Stimulated activated memory B cell treated with anti-CD40 and anti-IgM and Interleukin-4, amounts not matched to agents 10 μg/mL and 1 μg/mL and 100 μg/mL, for 72 hours (primary cell): ENCODE results near the gene ZYX.
A peak's percentile ranks its signal among the peaks of the same experiment; 100 is the strongest.

Experiments
- ATAC-seq: fragments of 150-1000 bp; cut with Tn5 transposase; 2 replicates; pipeline ENCODE4 v1.10.0; 2021
- H3K27ac Mint-ChIP-seq: one replicate; pipeline ENCODE4 v1.8.0; 2022; ENCODE audit warnings: mild to moderate bottlenecking, mixed read lengths
- H3K27me3 Mint-ChIP-seq: one replicate; pipeline ENCODE4 v1.8.0; 2022; ENCODE audit warnings: mixed read lengths
- H3K36me3 Mint-ChIP-seq: one replicate; pipeline ENCODE4 v1.8.0; 2022; ENCODE audit warnings: mixed read lengths
- H3K4me1 Mint-ChIP-seq: one replicate; pipeline ENCODE4 v1.8.0; 2022; ENCODE audit warnings: mixed read lengths
- H3K4me3 Mint-ChIP-seq: one replicate; pipeline ENCODE4 v1.8.0; 2022; ENCODE audit warnings: mild to moderate bottlenecking, moderate library complexity, mixed read lengths
- H3K9me3 Mint-ChIP-seq: one replicate; pipeline ENCODE4 v1.8.0; 2022; ENCODE audit warnings: mixed read lengths

Gene ZYX

GRCh38 chr7:143380646-143381426, at the start of gene ZYX:
Gene ZYX, plus strand, starts transcription at chr7:143381345. Its CDS starts 227 bp downstream, at chr7:143381572.
- H3K27me3 Mint-ChIP-seq = no peaks in the 10 kb centered on the region
- H3K9me3 Mint-ChIP-seq = no peaks in the 10 kb centered on the region
- H3K27ac Mint-ChIP-seq = peak within 1 kb of the TSS; percentile 83
- H3K4me1 Mint-ChIP-seq = peaks cover 45% of the 10 kb centered on the region
- peak within 1 kb of the TSS; percentile 88 for H3K4me3 Mint-ChIP-seq
- peak; percentile 89 for ATAC-seq
- H3K36me3 Mint-ChIP-seq = no peaks in the 10 kb centered on the region

GRCh38 chr7:143334244-143334643, 46.9 kb upstream of the ZYX start:
- H3K4me1 Mint-ChIP-seq = peaks cover 7% of the 10 kb centered on the region
- ATAC-seq = no peak
- H3K4me3 Mint-ChIP-seq = no peak overlapping the region
- H3K9me3 Mint-ChIP-seq = no peaks in the 10 kb centered on the region
- H3K27me3 Mint-ChIP-seq = peaks cover 8% of the 10 kb centered on the region
- H3K36me3 Mint-ChIP-seq = no peaks in the 10 kb centered on the region
- no peak overlapping the region for H3K27ac Mint-ChIP-seq

GRCh38 chr7:143337216-143337615, 43.9 kb upstream of the ZYX start:
- ATAC-seq = no peak
- Mint-ChIP-seq H3K27me3 (peaks cover 8% of the 10 kb centered on the region), H3K36me3 (no peaks in the 10 kb centered on the region)

GRCh38 chr7:143341842-143342241, 39.3 kb upstream of the ZYX start:
- Mint-ChIP-seq H3K4me1 (peaks cover 9% of the 10 kb centered on the region), H3K9me3 (no peaks in the 10 kb centered on the region), H3K36me3 (no peaks in the 10 kb centered on the region), H3K27ac (no peak overlapping the region), H3K27me3 (peaks cover 30% of the 10 kb centered on the region), H3K4me3 (no peak overlapping the region)
- no peak for ATAC-seq

More at GRCh38 chr7:143337216-143337615, 43.9 kb upstream of the ZYX start:
- H3K4me3 Mint-ChIP-seq = no peak overlapping the region
- no peaks in the 10 kb centered on the region for H3K9me3 Mint-ChIP-seq
- H3K4me1 Mint-ChIP-seq = peaks cover 7% of the 10 kb centered on the region
- H3K27ac Mint-ChIP-seq = no peak overlapping the region

- Mint-ChIP-seq H3K36me3 (no peaks in the 10 kb centered on the region), H3K4me3 (no peak overlapping the region), H3K4me1 (peaks cover 9% of the 10 kb centered on the region), H3K9me3 (no peaks in the 10 kb centered on the region), H3K27ac (no peak overlapping the region), H3K27me3 (peaks cover 35% of the 10 kb centered on the region)
- ATAC-seq = no peak
Measured at GRCh38 chr7:143343596-143343995, 37.5 kb upstream of the ZYX start.

- H3K4me1 Mint-ChIP-seq = peaks cover 9% of the 10 kb centered on the region
- peak overlapping the region; percentile 45 for H3K4me3 Mint-ChIP-seq
- H3K9me3 Mint-ChIP-seq = no peaks in the 10 kb centered on the region
- H3K36me3 Mint-ChIP-seq = no peaks in the 10 kb centered on the region
- peak; percentile 82 for ATAC-seq
- H3K27me3 Mint-ChIP-seq = peaks cover 35% of the 10 kb centered on the region
- peak overlapping the region; percentile 45 for H3K27ac Mint-ChIP-seq
Measured at GRCh38 chr7:143345428-143345900, 35.7 kb upstream of the ZYX start.

- Mint-ChIP-seq H3K9me3 (no peaks in the 10 kb centered on the region), H3K4me3 (no peak overlapping the region), H3K36me3 (no peaks in the 10 kb centered on the region), H3K27me3 (peaks cover 35% of the 10 kb centered on the region), H3K27ac (no peak overlapping the region), H3K4me1 (peaks cover 9% of the 10 kb centered on the region)
- no peak for ATAC-seq
Measured at GRCh38 chr7:143346018-143346417, 35.1 kb upstream of the ZYX start.

- Mint-ChIP-seq H3K36me3 (no peaks in the 10 kb centered on the region), H3K9me3 (no peaks in the 10 kb centered on the region), H3K4me3 (no peak overlapping the region), H3K27me3 (peaks cover 53% of the 10 kb centered on the region), H3K27ac (no peak overlapping the region), H3K4me1 (peaks cover 9% of the 10 kb centered on the region)
- ATAC-seq = no peak
Measured at GRCh38 chr7:143347950-143348349, 33.2 kb upstream of the ZYX start.

GRCh38 chr7:143351060-143351459, 30.1 kb upstream of the ZYX start:
- H3K9me3 Mint-ChIP-seq = no peaks in the 10 kb centered on the region
- no peak for ATAC-seq
- no peak overlapping the region for H3K4me3 Mint-ChIP-seq
- H3K4me1 Mint-ChIP-seq = no peaks in the 10 kb centered on the region
- peaks cover 56% of the 10 kb centered on the region for H3K27me3 Mint-ChIP-seq
- no peak overlapping the region for H3K27ac Mint-ChIP-seq
- H3K36me3 Mint-ChIP-seq = no peaks in the 10 kb centered on the region

GRCh38 chr7:143351574-143351973, 29.6 kb upstream of the ZYX start:
- no peaks in the 10 kb centered on the region for H3K4me1 Mint-ChIP-seq
- H3K27ac Mint-ChIP-seq = no peak overlapping the region
- H3K9me3 Mint-ChIP-seq = no peaks in the 10 kb centered on the region
- H3K36me3 Mint-ChIP-seq = no peaks in the 10 kb centered on the region
- peaks cover 51% of the 10 kb centered on the region for H3K27me3 Mint-ChIP-seq
- H3K4me3 Mint-ChIP-seq = no peak overlapping the region
- ATAC-seq = no peak

GRCh38 chr7:143352531-143353002, 28.6 kb upstream of the ZYX start:
- Mint-ChIP-seq H3K36me3 (no peaks in the 10 kb centered on the region), H3K27me3 (peaks cover 43% of the 10 kb centered on the region), H3K4me3 (no peak overlapping the region), H3K27ac (no peak overlapping the region), H3K9me3 (no peaks in the 10 kb centered on the region), H3K4me1 (no peaks in the 10 kb centered on the region)
- ATAC-seq = no peak

- Mint-ChIP-seq H3K4me3 (no peak overlapping the region), H3K27ac (no peak overlapping the region), H3K9me3 (no peaks in the 10 kb centered on the region), H3K4me1 (no peaks in the 10 kb centered on the region), H3K36me3 (no peaks in the 10 kb centered on the region), H3K27me3 (peaks cover 43% of the 10 kb centered on the region)
- no peak for ATAC-seq
Measured at GRCh38 chr7:143354376-143354775, 26.8 kb upstream of the ZYX start.

GRCh38 chr7:143354965-143355364, 26.2 kb upstream of the ZYX start:
- ATAC-seq = no peak
- peaks cover 43% of the 10 kb centered on the region for H3K27me3 Mint-ChIP-seq
- no peaks in the 10 kb centered on the region for H3K4me1 Mint-ChIP-seq
- H3K27ac Mint-ChIP-seq = no peak overlapping the region
- no peaks in the 10 kb centered on the region for H3K9me3 Mint-ChIP-seq
- H3K4me3 Mint-ChIP-seq = no peak overlapping the region
- no peaks in the 10 kb centered on the region for H3K36me3 Mint-ChIP-seq

GRCh38 chr7:143355450-143356385, 25.4 kb upstream of the ZYX start:
- Mint-ChIP-seq H3K36me3 (no peaks in the 10 kb centered on the region), H3K27ac (no peak overlapping the region), H3K4me1 (peaks cover 6% of the 10 kb centered on the region), H3K4me3 (no peak overlapping the region), H3K27me3 (peaks cover 51% of the 10 kb centered on the region), H3K9me3 (no peaks in the 10 kb centered on the region)
- no peak for ATAC-seq

GRCh38 chr7:143356414-143357050, 24.6 kb upstream of the ZYX start:
- ATAC-seq = no peak
- Mint-ChIP-seq H3K27ac (no peak overlapping the region), H3K4me3 (no peak overlapping the region), H3K4me1 (peaks cover 12% of the 10 kb centered on the region), H3K9me3 (no peaks in the 10 kb centered on the region), H3K36me3 (no peaks in the 10 kb centered on the region), H3K27me3 (peaks cover 55% of the 10 kb centered on the region)
